K562 (cell line): Measurements from ENCODE around the gene C6orf62.

Experiments used
- EGR1 ChIP-seq: fragments of 450-650 bp; conservative IDR thresholded peaks from 2 replicates; pipeline ENCODE4 v1.6.1; 2017; ENCODE audit warnings: mild to moderate bottlenecking
- EZH2 ChIP-seq: IDR thresholded peaks from 2 replicates; pipeline ENCODE4 v1.6.1; 2012; ENCODE audit warnings: low read depth, mild to moderate bottlenecking, inconsistent platforms, low read length, borderline replicate concordance
- PHB2 ChIP-seq: fragments of 450-650 bp; IDR thresholded peaks from 2 replicates; pipeline ENCODE4 v1.6.1; 2017; ENCODE audit warnings: low read depth
- ZNF232 ChIP-seq: sonication (generic); formaldehyde crosslinking; IDR thresholded peaks from 2 replicates; pipeline ENCODE4 v1.8.0; 2022; ENCODE audit warnings: mild to moderate bottlenecking, missing genetic modification reagents
- ZNF263 ChIP-seq: sonication (generic); formaldehyde crosslinking; IDR thresholded peaks from 2 replicates; pipeline ENCODE4 v1.8.0; 2022; ENCODE audit warnings: mild to moderate bottlenecking, missing genetic modification reagents, borderline replicate concordance
- TF ChIP-seq, protein P1 (sequence below), 3 experiments: IDR thresholded peaks in 2 of 3; conservative IDR thresholded peaks in 1 of 3; 2 replicates each; pipeline ENCODE4 v1.5.1; 2011 to 2012; ENCODE audit warnings: low read length in 3 of 3, mild to moderate bottlenecking in 3 of 3, control low read depth in 2 of 3, improper control_type of control experiment in 1 of 3, inconsistent platforms in 1 of 3, low read depth in 1 of 3, mixed read lengths in 1 of 3, moderate library complexity in 1 of 3; ENCODE audit not compliant: insufficient read depth in 2 of 3

DNA sequence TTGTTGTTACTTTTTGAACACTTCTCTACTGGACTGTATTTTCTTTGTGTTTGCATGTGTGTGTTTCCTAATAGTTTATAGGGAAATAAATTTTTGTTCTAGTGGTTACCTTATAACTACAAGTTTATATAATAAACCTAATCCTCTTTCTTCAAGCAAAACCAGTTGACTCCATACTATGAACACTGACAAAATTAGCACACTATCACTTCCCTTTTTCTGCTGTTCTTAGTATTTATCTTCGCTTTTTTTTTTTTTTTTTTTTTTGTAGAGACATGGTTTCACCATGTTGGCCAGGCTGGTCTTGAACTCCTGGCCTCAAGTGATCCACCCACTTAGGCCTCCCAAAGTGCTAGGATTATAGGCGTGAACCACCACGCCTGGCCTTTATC lies 25.0 kb upstream of the C6orf62 start:
- TF ChIP-seq EZH2 (no peak), PHB2 (no peak), EGR1 (no peak), ZNF232 (CRISPR knock-in tag) (no peak), ZNF263 (no peak)
- TF ChIP-seq, protein P1, sequence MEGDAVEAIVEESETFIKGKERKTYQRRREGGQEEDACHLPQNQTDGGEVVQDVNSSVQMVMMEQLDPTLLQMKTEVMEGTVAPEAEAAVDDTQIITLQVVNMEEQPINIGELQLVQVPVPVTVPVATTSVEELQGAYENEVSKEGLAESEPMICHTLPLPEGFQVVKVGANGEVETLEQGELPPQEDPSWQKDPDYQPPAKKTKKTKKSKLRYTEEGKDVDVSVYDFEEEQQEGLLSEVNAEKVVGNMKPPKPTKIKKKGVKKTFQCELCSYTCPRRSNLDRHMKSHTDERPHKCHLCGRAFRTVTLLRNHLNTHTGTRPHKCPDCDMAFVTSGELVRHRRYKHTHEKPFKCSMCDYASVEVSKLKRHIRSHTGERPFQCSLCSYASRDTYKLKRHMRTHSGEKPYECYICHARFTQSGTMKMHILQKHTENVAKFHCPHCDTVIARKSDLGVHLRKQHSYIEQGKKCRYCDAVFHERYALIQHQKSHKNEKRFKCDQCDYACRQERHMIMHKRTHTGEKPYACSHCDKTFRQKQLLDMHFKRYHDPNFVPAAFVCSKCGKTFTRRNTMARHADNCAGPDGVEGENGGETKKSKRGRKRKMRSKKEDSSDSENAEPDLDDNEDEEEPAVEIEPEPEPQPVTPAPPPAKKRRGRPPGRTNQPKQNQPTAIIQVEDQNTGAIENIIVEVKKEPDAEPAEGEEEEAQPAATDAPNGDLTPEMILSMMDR (IDR thresholded peaks at IDR 0.05 in 2 of 3, conservative IDR thresholded peaks at IDR 0.05 in 1 of 3; ENCODE audit: insufficient read depth in 2 of 3, low read depth in 1 of 3, low read length in 3 of 3): no peak
